ENCODE results near the gene TBC1D9. TPM values are rescaled to one million over a fixed set of nuclear protein-coding genes. Genes with fewer than 3 reads are reported as not detected.

TBC1D9 gene
- polyA plus RNA-seq, 3 donors: 13.6 to 33.5 (median 21.0) TPM

DNA sequence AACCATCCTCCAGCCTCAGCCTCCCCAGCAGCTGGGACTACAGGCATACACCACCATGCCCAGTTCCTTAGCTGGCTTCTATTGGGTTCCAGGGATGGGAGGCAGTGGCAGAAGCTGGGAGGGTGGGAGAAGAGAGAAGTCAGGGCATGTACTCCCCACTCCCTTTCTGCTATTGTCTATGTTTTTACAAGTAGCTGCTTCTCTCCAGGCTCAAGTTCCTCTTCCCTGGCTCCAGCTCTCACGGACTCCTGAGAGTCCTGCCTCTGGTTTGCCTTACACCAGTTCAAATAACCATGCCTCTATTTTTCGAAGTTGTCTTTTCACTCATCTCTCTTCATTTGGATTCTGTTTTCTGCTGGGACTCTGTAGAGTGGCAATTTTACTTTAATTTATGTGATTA, 2.9 kb downstream of the TBC1D9 start:
- DNase-seq: peak in 2 of 3 donors; percentile 19 to 34
- H3K4me1 Mint-ChIP-seq: peaks cover 36% of the 10 kb centered on the region
- peaks cover 8 to 20% (median 11%) of the 10 kb centered on the region in 3 donors for H3K27me3 Mint-ChIP-seq (ENCODE audit: low read depth in 3 of 3)

DNA sequence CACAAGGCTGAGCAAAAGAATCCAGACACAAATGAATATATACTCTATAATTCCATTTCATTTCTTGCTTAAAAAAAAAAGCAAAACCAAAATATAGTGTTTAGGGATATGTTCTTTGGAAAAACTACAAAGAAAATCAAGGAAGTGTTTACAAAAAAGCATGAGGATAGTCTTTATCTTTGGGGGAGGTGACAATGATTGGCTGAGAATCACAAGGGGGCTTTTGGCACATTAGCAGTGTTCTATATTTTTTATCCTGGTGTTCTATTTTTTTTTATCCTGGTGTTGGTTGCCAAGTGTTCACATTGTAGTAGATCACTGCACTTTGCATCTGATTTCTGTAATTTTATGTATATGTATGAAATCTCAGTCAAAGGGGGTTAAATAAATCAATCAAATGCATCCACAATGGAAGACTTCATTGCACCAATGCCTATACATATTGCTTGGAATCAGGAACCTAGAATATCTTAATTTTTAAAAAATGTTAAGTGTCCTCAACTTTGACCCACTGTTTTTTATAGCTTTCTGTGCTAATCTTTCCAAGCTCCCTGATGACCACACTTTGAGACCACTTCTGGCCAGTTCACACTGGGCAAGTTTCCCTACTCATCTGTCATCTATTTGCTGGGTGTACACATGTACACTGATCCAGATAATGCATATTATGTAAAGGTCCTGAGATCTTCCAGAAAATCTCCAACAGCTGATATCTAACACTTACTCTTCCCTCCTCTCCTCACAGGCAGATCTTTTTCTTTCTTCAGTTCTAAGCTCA, 3.7 kb downstream of the TBC1D9 start:
- Mint-ChIP-seq H3K27me3 (ENCODE audit: low read depth in 3 of 3) (peaks cover 8 to 20% (median 10%) of the 10 kb centered on the region in 3 donors), H3K36me3 (peaks cover 20 to 32% of the 10 kb centered on the region in 2 donors), H3K9me3 (peaks cover 3 to 9% (median 6%) of the 10 kb centered on the region in 7 donors), H3K27ac (no peak overlapping the region), H3K4me3 (peak overlapping the region in 1 of 2 donors; percentile 82), H3K4me1 (peaks cover 34% of the 10 kb centered on the region)
- Histone ChIP-seq H3K4me2 (replicated peaks; ENCODE audit: extremely low read depth, low read length, poor library complexity, severe bottlenecking) (peak overlapping the region; percentile 82), H3K4me1 (ENCODE audit: control insufficient read depth in 1 of 2, insufficient read depth in 2 of 2, low read length in 2 of 2) (peaks cover 34 to 41% of the 10 kb centered on the region in 2 donors), H3K9me3 (replicated peaks in 1 of 2; ENCODE audit: control insufficient read depth in 1 of 2, insufficient read depth in 1 of 2, low read length in 2 of 2) (no peaks in the 10 kb centered on the region), H3K79me2 (ENCODE audit: insufficient read depth, low read length) (peaks cover 28% of the 10 kb centered on the region), H2AFZ (ENCODE audit: insufficient read depth, low read depth, low read length, poor library complexity, severe bottlenecking) (no peak overlapping the region), H3K27me3 (ENCODE audit: control insufficient read depth in 2 of 2, insufficient read depth in 2 of 2, low read length in 2 of 2) (peaks cover 2 to 9% of the 10 kb centered on the region in 2 donors), H4K20me1 (ENCODE audit: insufficient read depth, low read length) (peaks cover 73% of the 10 kb centered on the region), H3K27ac (ENCODE audit: low read depth in 1 of 2, low read length in 2 of 2) (no peak overlapping the region), H3K36me3 (replicated peaks in 1 of 2; ENCODE audit: control insufficient read depth in 1 of 2, insufficient read depth in 2 of 2, low read length in 2 of 2) (no peaks in the 10 kb centered on the region), H3K9ac (ENCODE audit: insufficient read depth, low read length, poor library complexity, severe bottlenecking) (no peak overlapping the region), H3K4me3 (replicated peaks in 1 of 3; ENCODE audit: low read depth in 2 of 3, low read length in 3 of 3) (no peak overlapping the region)
- DNase-seq: no peak
- intact Hi-C loops (cut with micrococcal nuclease): loop anchor here in 1 of 2 donors (10.0 kb wide), 1 partner anchor 52 kb away; no protein-coding TSS in a partner anchor
- TF ChIP-seq, protein P1, sequence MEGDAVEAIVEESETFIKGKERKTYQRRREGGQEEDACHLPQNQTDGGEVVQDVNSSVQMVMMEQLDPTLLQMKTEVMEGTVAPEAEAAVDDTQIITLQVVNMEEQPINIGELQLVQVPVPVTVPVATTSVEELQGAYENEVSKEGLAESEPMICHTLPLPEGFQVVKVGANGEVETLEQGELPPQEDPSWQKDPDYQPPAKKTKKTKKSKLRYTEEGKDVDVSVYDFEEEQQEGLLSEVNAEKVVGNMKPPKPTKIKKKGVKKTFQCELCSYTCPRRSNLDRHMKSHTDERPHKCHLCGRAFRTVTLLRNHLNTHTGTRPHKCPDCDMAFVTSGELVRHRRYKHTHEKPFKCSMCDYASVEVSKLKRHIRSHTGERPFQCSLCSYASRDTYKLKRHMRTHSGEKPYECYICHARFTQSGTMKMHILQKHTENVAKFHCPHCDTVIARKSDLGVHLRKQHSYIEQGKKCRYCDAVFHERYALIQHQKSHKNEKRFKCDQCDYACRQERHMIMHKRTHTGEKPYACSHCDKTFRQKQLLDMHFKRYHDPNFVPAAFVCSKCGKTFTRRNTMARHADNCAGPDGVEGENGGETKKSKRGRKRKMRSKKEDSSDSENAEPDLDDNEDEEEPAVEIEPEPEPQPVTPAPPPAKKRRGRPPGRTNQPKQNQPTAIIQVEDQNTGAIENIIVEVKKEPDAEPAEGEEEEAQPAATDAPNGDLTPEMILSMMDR (IDR thresholded peaks at IDR 0.05): no peak

More for the DNA sequence above, 2.9 kb downstream of the TBC1D9 start:
- peaks cover 64% of the 10 kb centered on the region for H4K20me1 ChIP-seq (ENCODE audit: insufficient read depth, low read length)
- peak overlapping the region; percentile 82 for H3K4me2 ChIP-seq (replicated peaks; ENCODE audit: extremely low read depth, low read length, poor library complexity, severe bottlenecking)
- H3K9me3 ChIP-seq (replicated peaks in 1 of 2; ENCODE audit: control insufficient read depth in 1 of 2, insufficient read depth in 1 of 2, low read length in 2 of 2): no peaks in the 10 kb centered on the region
- intact Hi-C loops (cut with micrococcal nuclease): loop anchor here in 1 of 2 donors (10.0 kb wide), 1 partner anchor 51 kb away; no protein-coding TSS in a partner anchor
- H3K79me2 ChIP-seq (ENCODE audit: insufficient read depth, low read length): peaks cover 26% of the 10 kb centered on the region
- H3K9ac ChIP-seq (ENCODE audit: insufficient read depth, low read length, poor library complexity, severe bottlenecking): no peak overlapping the region
- peak overlapping the region in 2 of 7 donors; percentile 31 to 35 for H3K27ac Mint-ChIP-seq
- H3K4me3 Mint-ChIP-seq: peak overlapping the region in 1 of 2 donors; percentile 82
- H3K4me1 ChIP-seq (ENCODE audit: control insufficient read depth in 1 of 2, insufficient read depth in 2 of 2, low read length in 2 of 2): peaks cover 36 to 43% of the 10 kb centered on the region in 2 donors
- peaks cover 17 to 32% of the 10 kb centered on the region in 2 donors for H3K36me3 Mint-ChIP-seq
- H3K36me3 ChIP-seq (replicated peaks in 1 of 2; ENCODE audit: control insufficient read depth in 1 of 2, insufficient read depth in 2 of 2, low read length in 2 of 2): no peaks in the 10 kb centered on the region
- no peak overlapping the region for H2AFZ ChIP-seq (ENCODE audit: insufficient read depth, low read depth, low read length, poor library complexity, severe bottlenecking)
- H3K9me3 Mint-ChIP-seq: peaks cover 3 to 6% (median 4%) of the 10 kb centered on the region in 7 donors
- WGBS (ENCODE audit: insufficient coverage): 43% methylated on average over 1 of the region's 2 CpGs
- peaks cover 2 to 9% of the 10 kb centered on the region in 2 donors for H3K27me3 ChIP-seq (ENCODE audit: control insufficient read depth in 2 of 2, insufficient read depth in 2 of 2, low read length in 2 of 2)
- H3K27ac ChIP-seq (ENCODE audit: low read depth in 1 of 2, low read length in 2 of 2): peak overlapping the region in 1 of 2 donors; percentile 15
- TF ChIP-seq, protein P1 (IDR thresholded peaks at IDR 0.05): no peak
- H3K4me3 ChIP-seq (replicated peaks in 1 of 3; ENCODE audit: low read depth in 2 of 3, low read length in 3 of 3): peak overlapping the region in 1 of 3 experiments; percentile 85

All from CD14-positive monocyte (primary cell).